Lung (tissue), 12 donors: Measurements from ENCODE around the gene NUCKS1. TPM values are rescaled to one million over a fixed set of nuclear protein-coding genes. Genes with fewer than 3 reads are reported as not detected.

ENCODE experiments used
- ATAC-seq: fragments of 200-7000 bp; cut with Tn5 transposase; one replicate; pipeline ENCODE4 v1.9.1; 2020; ENCODE audit warnings: moderate number of reproducible peaks; ENCODE audit not compliant: insufficient read depth, low FRiP score
- DNase-seq, 3 donors: peaks; one replicate each; pipeline ENCODE4 v3.0.0-alpha.2; 2013 to 2017
- H3K27ac ChIP-seq, 2 donors: one replicate each; pipeline ENCODE4 v1.5.1; 2013; ENCODE audit warnings: mild to moderate bottlenecking in 2 of 2, moderate library complexity in 2 of 2, control low read depth in 1 of 2, inconsistent platforms in 1 of 2, low read depth in 1 of 2, low read length in 1 of 2
- H3K27me3 ChIP-seq, 3 donors: one replicate each; pipeline ENCODE4 v1.5.1; 2013; ENCODE audit warnings: low read length in 2 of 3; ENCODE audit not compliant: control insufficient read depth in 3 of 3, insufficient read depth in 3 of 3
- H3K36me3 ChIP-seq, 4 donors: one replicate each; pipeline ENCODE4 v1.5.1; 2013; ENCODE audit warnings: low read length in 4 of 4, mild to moderate bottlenecking in 1 of 4, moderate library complexity in 1 of 4; ENCODE audit not compliant: control insufficient read depth in 4 of 4, insufficient read depth in 4 of 4
- H3K4me1 ChIP-seq, 5 donors: one replicate each; pipeline ENCODE4 v1.5.1; 2013; ENCODE audit warnings: low read length in 5 of 5, mild to moderate bottlenecking in 2 of 5, moderate library complexity in 1 of 5; ENCODE audit not compliant: control insufficient read depth in 5 of 5, insufficient read depth in 5 of 5
- H3K4me3 ChIP-seq: one replicate; pipeline ENCODE4 v1.5.1; 2013; ENCODE audit warnings: mild to moderate bottlenecking, control low read depth, moderate library complexity
- H3K9ac ChIP-seq, 2 donors: one replicate each; pipeline ENCODE4 v1.5.1; 2013; ENCODE audit warnings: low read length in 2 of 2, control low read depth in 1 of 2; ENCODE audit not compliant: insufficient read depth in 1 of 2
- H3K9me3 ChIP-seq, 4 donors: one replicate each; pipeline ENCODE4 v1.5.1; 2013; ENCODE audit warnings: low read length in 3 of 4, mild to moderate bottlenecking in 1 of 4, moderate library complexity in 1 of 4; ENCODE audit not compliant: control insufficient read depth in 4 of 4, insufficient read depth in 3 of 4
- CTCF ChIP-seq: IDR thresholded peaks from 2 replicates; pipeline ENCODE4 v1.5.1; 2012; ENCODE audit warnings: mild to moderate bottlenecking; ENCODE audit errors: control extremely low read depth, extremely low read depth
- WGBS, 2 donors: extraction: QIAGEN DNeasy Blood & Tissue Kit; methylation state at CpG; one replicate each; pipeline ENCODE4 v1.1.7; 2013; 5-methylcytosine and 5-hydroxymethylcytosine counted together
- polyA plus RNA-seq, 2 donors: library from polyadenylated mRNA; stranded (reverse); fragments of 200-250 nt; gene quantifications; one replicate each; pipeline ENCODE4 v1.2.1, GENCODE V29; 2013
- total RNA-seq, 2 donors: library from RNA; depleted of rRNA in 1 of 2; stranded (reverse); fragments of >200 nt in 1 of 2; gene quantifications; one replicate each; pipeline ENCODE4 v1.2.1, GENCODE V29; 2014 to 2021
- donor health status: control.
- donor health status: control.
- donor health status: Bipolar disorder and iron deficiency.
- donor health status: healthy.
- donor health status: DM: yes; HTN: yes; CAD: no.

The NUCKS1 gene
- total and polyA plus RNA-seq, 4 donors = 28.6 to 285 (median 82.6) TPM

- H3K27ac ChIP-seq = no peak overlapping the region
- peaks cover 0 to 4% (median 0%) of the 10 kb centered on the region in 4 donors for H3K36me3 ChIP-seq
- ATAC-seq (no peak), DNase-seq (no peak)
- no peak overlapping the region for H3K4me3 ChIP-seq
- 74 to 75% methylated on average over 5 of the region's 5 CpGs for WGBS, 2 donors
- H3K9ac ChIP-seq = no peak overlapping the region
- H3K4me1 ChIP-seq = peaks cover 0 to 5% (median 0%) of the 10 kb centered on the region in 5 donors
- H3K27me3 ChIP-seq = no peaks in the 10 kb centered on the region
- TF ChIP-seq CTCF = no peak
- H3K9me3 ChIP-seq = no peaks in the 10 kb centered on the region
Observed at GRCh38 chr1:205766038-205766437, 16.1 kb upstream of the NUCKS1 start.

GRCh38 chr1:205764578-205764977 lies 14.6 kb upstream of the NUCKS1 start:
- Histone ChIP-seq H3K9ac (no peak overlapping the region), H3K27me3 (no peaks in the 10 kb centered on the region), H3K27ac (no peak overlapping the region), H3K4me3 (no peak overlapping the region), H3K36me3 (peaks cover 0 to 2% (median 0%) of the 10 kb centered on the region in 4 donors), H3K4me1 (no peaks in the 10 kb centered on the region), H3K9me3 (peaks cover 0 to 4% (median 0%) of the 10 kb centered on the region in 4 donors)
- 95 to 98% methylated on average over 2 of the region's 2 CpGs for WGBS, 2 donors
- no peak for DNase-seq
- no peak for TF ChIP-seq CTCF
- ATAC-seq = no peak

- Histone ChIP-seq H3K9me3 (peaks cover 0 to 4% (median 0%) of the 10 kb centered on the region in 4 donors), H3K4me3 (no peak overlapping the region), H3K9ac (no peak overlapping the region), H3K4me1 (no peaks in the 10 kb centered on the region), H3K27ac (no peak overlapping the region), H3K27me3 (no peaks in the 10 kb centered on the region), H3K36me3 (peaks cover 0 to under 1% (median 0%) of the 10 kb centered on the region in 4 donors)
- DNase-seq (no peak), ATAC-seq (no peak)
- no peak for TF ChIP-seq CTCF
Observed at GRCh38 chr1:205763980-205764379, 14.0 kb upstream of the NUCKS1 start.

GRCh38 chr1:205760606-205761005 lies 10.6 kb upstream of the NUCKS1 start:
- no peak for TF ChIP-seq CTCF
- H3K9ac ChIP-seq = no peak overlapping the region
- 85 to 100% methylated on average over 3 of the region's 3 CpGs for WGBS, 2 donors
- H3K27me3 ChIP-seq = peaks cover 0 to 4% (median 0%) of the 10 kb centered on the region in 3 donors
- no peaks in the 10 kb centered on the region for H3K36me3 ChIP-seq
- no peak overlapping the region for H3K27ac ChIP-seq
- no peak overlapping the region for H3K4me3 ChIP-seq
- no peak for ATAC-seq
- DNase-seq = no peak
- H3K9me3 ChIP-seq = peaks cover 0 to 4% (median 0%) of the 10 kb centered on the region in 4 donors
- no peaks in the 10 kb centered on the region for H3K4me1 ChIP-seq
